C4-2B (cell line): ENCODE measurements around the gene ZNF804A.
"Not testable (repeated sequence)": the region's sequence is repeated elsewhere in the genome, so short reads cannot be mapped to it uniquely, and the experiment has no call there.

ENCODE experiments used
- H3K27ac ChIP-seq: fragments of 450-650 bp; 2 replicates; pipeline ENCODE4 v1.5.1; 2017
- CTCF ChIP-seq: fragments of 450-650 bp; conservative IDR thresholded peaks from 2 replicates; pipeline ENCODE4 v1.5.1; 2017; ENCODE audit warnings: mild to moderate bottlenecking
- ZFX ChIP-seq: fragments of 450-650 bp; IDR thresholded peaks from 2 replicates; pipeline ENCODE4 v1.6.1; 2017

Gene ZNF804A

GRCh38 chr2:184879671-184880070, 281.3 kb downstream of the ZNF804A start:
- TF ChIP-seq ZFX, result no peak
- no peak for TF ChIP-seq CTCF
- H3K27ac ChIP-seq, result no peak overlapping the region

- H3K27ac ChIP-seq, result not testable (repeated sequence)
Measured at GRCh38 chr2:184886585-184886984, 288.3 kb downstream of the ZNF804A start.

DNA sequence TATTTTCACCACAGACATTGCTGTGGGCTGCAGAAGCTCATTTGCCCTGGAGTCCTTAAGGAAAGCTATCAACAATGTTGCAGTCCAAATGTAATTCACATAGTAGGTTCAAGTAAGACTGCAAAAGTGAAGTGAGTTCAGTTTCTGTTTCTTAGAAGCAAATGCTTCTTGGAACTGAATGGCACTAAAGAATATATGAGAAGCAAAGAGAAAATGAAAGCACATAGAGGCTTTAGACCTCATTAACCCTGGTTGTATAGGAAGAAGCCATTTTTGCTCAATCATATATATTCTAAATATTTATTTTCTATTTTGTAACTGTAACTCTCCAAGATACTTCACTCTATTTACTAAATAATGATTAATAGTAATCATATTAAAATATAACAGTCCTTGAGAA, 292.0 kb downstream of the ZNF804A start:
- TF ChIP-seq CTCF (no peak), ZFX (no peak)

GRCh38 chr2:184904991-184905390, 306.7 kb downstream of the ZNF804A start:
- no peak for TF ChIP-seq CTCF
- TF ChIP-seq ZFX, result no peak
- H3K27ac ChIP-seq, result no peak overlapping the region

More for the DNA sequence above, 292.0 kb downstream of the ZNF804A start:
- H3K27ac ChIP-seq, result no peak overlapping the region

DNA sequence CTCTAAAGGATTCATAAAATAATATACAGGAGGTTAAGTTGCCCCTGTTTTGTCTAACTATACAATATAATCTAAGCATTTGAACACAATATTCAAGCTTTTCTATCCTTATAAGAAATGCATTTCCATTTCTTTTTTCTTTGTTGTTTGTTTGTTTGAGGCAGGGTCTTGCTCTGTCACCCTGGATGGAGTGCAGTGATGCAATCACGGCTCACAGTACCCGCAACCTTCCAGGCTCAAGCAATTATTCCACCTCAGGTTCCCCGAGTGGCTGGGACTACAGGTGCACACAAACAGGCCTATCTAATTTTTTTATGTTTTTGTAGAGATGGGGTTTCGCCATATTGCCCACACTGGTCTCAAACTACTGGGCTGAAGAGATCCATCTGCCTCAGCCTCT, 307.8 kb downstream of the ZNF804A start:
- TF ChIP-seq CTCF (no peak), ZFX (no peak)
- H3K27ac ChIP-seq, result no peak overlapping the region

- H3K27ac ChIP-seq, result no peak overlapping the region
- TF ChIP-seq CTCF (no peak), ZFX (no peak)
Measured at GRCh38 chr2:184906709-184907108, 308.4 kb downstream of the ZNF804A start.

GRCh38 chr2:184908966-184909365, 310.6 kb downstream of the ZNF804A start:
- no peak overlapping the region for H3K27ac ChIP-seq
- no peak for TF ChIP-seq ZFX
- no peak for TF ChIP-seq CTCF

GRCh38 chr2:184920451-184920965, 322.2 kb downstream of the ZNF804A start:
- no peak overlapping the region for H3K27ac ChIP-seq
- TF ChIP-seq ZFX (no peak), CTCF (no peak)
